ENCODE measurements around the gene KRTAP4-3. TPM values are rescaled to one million over a fixed set of nuclear protein-coding genes. Genes with fewer than 3 reads are reported as not detected.
"Not testable (repeated sequence)": the region's sequence is repeated elsewhere in the genome, so short reads cannot be mapped to it uniquely, and the experiment has no call there.

KRTAP4-3 gene
- total and polyA plus RNA-seq, 4 donors: not detected

DNA sequence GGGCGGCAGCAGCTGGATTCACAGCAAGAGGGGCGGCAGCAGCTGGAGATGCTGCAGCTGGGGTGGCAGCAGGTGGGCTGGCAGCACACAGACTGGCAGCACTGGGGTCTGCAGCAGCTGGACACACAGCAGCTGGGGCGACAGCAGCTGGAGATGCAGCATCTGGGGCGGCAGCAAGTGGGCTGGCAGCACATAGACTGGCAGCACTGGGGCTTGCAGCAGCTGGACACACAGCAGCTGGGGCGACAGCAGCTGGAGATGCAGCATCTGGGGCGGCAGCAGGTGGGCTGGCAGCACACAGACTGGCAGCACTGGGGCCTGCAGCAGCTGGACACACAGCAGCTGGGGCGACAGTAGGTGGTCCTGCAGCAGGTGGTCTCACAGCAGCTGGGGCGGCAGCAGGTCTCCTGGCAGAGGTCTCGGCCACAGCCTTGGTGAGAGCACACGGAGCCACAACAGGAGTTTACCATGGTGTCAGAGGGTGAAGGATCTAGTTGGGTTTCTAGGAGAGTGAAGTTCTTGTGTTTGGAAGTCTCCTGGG is 50.1 kb downstream of the KRTAP4-3 start, which contains the start of gene KRTAP4-11:
KRTAP4-11 (minus strand) TSS at position 528 of the 541 bp plus-strand sequence; CDS start at position 470, 58 bp downstream.
- H3K4me1 ChIP-seq (ENCODE audit: control insufficient read depth in 1 of 2, insufficient read depth in 2 of 2, low read length in 2 of 2); H3K27me3 ChIP-seq (ENCODE audit: control insufficient read depth in 1 of 2, insufficient read depth in 2 of 2, low read length in 1 of 2); H3K36me3 ChIP-seq (ENCODE audit: control insufficient read depth in 1 of 2, insufficient read depth in 2 of 2, low read length in 1 of 2); H3K9me3 ChIP-seq (ENCODE audit: control insufficient read depth, low read length); H3K27ac ChIP-seq (ENCODE audit: low read depth in 1 of 2, low read length in 2 of 2); intact Hi-C loops (cut with DNase I); ATAC-seq (ENCODE audit: low FRiP score); H3K4me3 ChIP-seq (ENCODE audit: low read length in 2 of 2); DNase-seq: not testable (repeated sequence)
- 63 to 75% methylated on average over 9 to 10 of the region's 10 CpGs for WGBS, 2 donors

Other genes starting within 250 kb of the KRTAP4-3 start
Only the 30 nearest of the 40 such genes appear.
- not detected for gene KRTAP1-5, start 141.0 kb downstream of the KRTAP4-3 start, total RNA-seq
- not detected for gene KRTAP1-5, start 141.0 kb downstream of the KRTAP4-3 start, polyA plus RNA-seq
- gene KRTAP1-4, start 138.0 kb downstream of the KRTAP4-3 start, total RNA-seq: not detected
- not detected for gene KRTAP1-4, start 138.0 kb downstream of the KRTAP4-3 start, polyA plus RNA-seq
- not detected for gene KRTAP1-3, start 133.3 kb downstream of the KRTAP4-3 start, total RNA-seq
- not detected for gene KRTAP1-3, start 133.3 kb downstream of the KRTAP4-3 start, polyA plus RNA-seq
- gene KRTAP1-1, start 126.8 kb downstream of the KRTAP4-3 start, total RNA-seq: not detected
- gene KRTAP1-1, start 126.8 kb downstream of the KRTAP4-3 start, polyA plus RNA-seq: not detected
- not detected for gene KRTAP2-1, start 120.9 kb downstream of the KRTAP4-3 start, total RNA-seq
- not detected for gene KRTAP2-1, start 120.9 kb downstream of the KRTAP4-3 start, polyA plus RNA-seq
- not detected for gene KRTAP2-2, start 113.0 kb downstream of the KRTAP4-3 start, total RNA-seq
- gene KRTAP2-2, start 113.0 kb downstream of the KRTAP4-3 start, polyA plus RNA-seq: not detected
- not detected for gene KRTAP2-3, start 108.1 kb downstream of the KRTAP4-3 start, total RNA-seq
- gene KRTAP2-3, start 108.1 kb downstream of the KRTAP4-3 start, polyA plus RNA-seq: not detected
- gene KRTAP2-4, start 102.3 kb downstream of the KRTAP4-3 start, total RNA-seq: not detected
- not detected for gene KRTAP2-4, start 102.3 kb downstream of the KRTAP4-3 start, polyA plus RNA-seq
- not detected for gene KRTAP4-7, start 84.1 kb downstream of the KRTAP4-3 start, total RNA-seq
- not detected for gene KRTAP4-7, start 84.1 kb downstream of the KRTAP4-3 start, polyA plus RNA-seq
- gene KRTAP4-8, start 70.1 kb downstream of the KRTAP4-3 start, total RNA-seq: not detected
- not detected for gene KRTAP4-8, start 70.1 kb downstream of the KRTAP4-3 start, polyA plus RNA-seq
- not detected for gene KRTAP4-16, start 66.0 kb downstream of the KRTAP4-3 start, total RNA-seq
- gene KRTAP4-16, start 66.0 kb downstream of the KRTAP4-3 start, polyA plus RNA-seq: not detected
- gene KRTAP4-9, start 62.8 kb downstream of the KRTAP4-3 start, total RNA-seq: not detected
- gene KRTAP4-9, start 62.8 kb downstream of the KRTAP4-3 start, polyA plus RNA-seq: under 1 TPM in 1 of 2 donors, not detected in 1; 0.13 TPM
- not detected for gene KRTAP4-11, start 49.8 kb downstream of the KRTAP4-3 start, total RNA-seq
- gene KRTAP4-11, start 49.8 kb downstream of the KRTAP4-3 start, polyA plus RNA-seq: not detected
- gene KRTAP4-12, start 44.0 kb downstream of the KRTAP4-3 start, total RNA-seq: not detected
- gene KRTAP4-12, start 44.0 kb downstream of the KRTAP4-3 start, polyA plus RNA-seq: not detected
- not detected for gene KRTAP4-6, start 27.7 kb downstream of the KRTAP4-3 start, total RNA-seq
- gene KRTAP4-6, start 27.7 kb downstream of the KRTAP4-3 start, polyA plus RNA-seq: not detected
- not detected for gene KRTAP4-5, start 18.4 kb downstream of the KRTAP4-3 start, total RNA-seq
- gene KRTAP4-5, start 18.4 kb downstream of the KRTAP4-3 start, polyA plus RNA-seq: not detected
- not detected for gene KRTAP4-4, start 7.5 kb downstream of the KRTAP4-3 start, total RNA-seq
- not detected for gene KRTAP4-4, start 7.5 kb downstream of the KRTAP4-3 start, polyA plus RNA-seq
- gene KRTAP4-2, start 10.0 kb upstream of the KRTAP4-3 start, total RNA-seq: not detected
- gene KRTAP4-2, start 10.0 kb upstream of the KRTAP4-3 start, polyA plus RNA-seq: not detected
- not detected for gene KRTAP4-1, start 16.7 kb upstream of the KRTAP4-3 start, total RNA-seq
- not detected for gene KRTAP4-1, start 16.7 kb upstream of the KRTAP4-3 start, polyA plus RNA-seq
- not detected for gene KRTAP9-1, start 21.7 kb upstream of the KRTAP4-3 start, total RNA-seq
- gene KRTAP9-1, start 21.7 kb upstream of the KRTAP4-3 start, polyA plus RNA-seq: not detected
- gene KRTAP9-2, start 58.4 kb upstream of the KRTAP4-3 start, total RNA-seq: not detected
- not detected for gene KRTAP9-2, start 58.4 kb upstream of the KRTAP4-3 start, polyA plus RNA-seq
- not detected for gene KRTAP9-3, start 64.2 kb upstream of the KRTAP4-3 start, total RNA-seq
- gene KRTAP9-3, start 64.2 kb upstream of the KRTAP4-3 start, polyA plus RNA-seq: not detected
- not detected for gene KRTAP9-8, start 69.8 kb upstream of the KRTAP4-3 start, total RNA-seq
- not detected for gene KRTAP9-8, start 69.8 kb upstream of the KRTAP4-3 start, polyA plus RNA-seq
- gene KRTAP9-4, start 81.5 kb upstream of the KRTAP4-3 start, total RNA-seq: not detected
- under 1 TPM in 1 of 2 donors, not detected in 1; 0.75 TPM for gene KRTAP9-4, start 81.5 kb upstream of the KRTAP4-3 start, polyA plus RNA-seq
- not detected for gene KRTAP9-9, start 87.2 kb upstream of the KRTAP4-3 start, total RNA-seq
- not detected for gene KRTAP9-9, start 87.2 kb upstream of the KRTAP4-3 start, polyA plus RNA-seq
- gene KRTAP9-6, start 97.2 kb upstream of the KRTAP4-3 start, total RNA-seq: not detected
- gene KRTAP9-6, start 97.2 kb upstream of the KRTAP4-3 start, polyA plus RNA-seq: not detected
- gene KRTAP9-7, start 107.5 kb upstream of the KRTAP4-3 start, total RNA-seq: not detected
- gene KRTAP9-7, start 107.5 kb upstream of the KRTAP4-3 start, polyA plus RNA-seq: not detected
- gene KRTAP29-1, start 134.6 kb upstream of the KRTAP4-3 start, total RNA-seq: not detected
- not detected for gene KRTAP29-1, start 134.6 kb upstream of the KRTAP4-3 start, polyA plus RNA-seq
- gene KRTAP16-1, start 141.1 kb upstream of the KRTAP4-3 start, total RNA-seq: not detected
- gene KRTAP16-1, start 141.1 kb upstream of the KRTAP4-3 start, polyA plus RNA-seq: not detected
- not detected for gene KRTAP17-1, start 147.5 kb upstream of the KRTAP4-3 start, total RNA-seq
- not detected for gene KRTAP17-1, start 147.5 kb upstream of the KRTAP4-3 start, polyA plus RNA-seq

Data from aorta (tissue), 5 donors.